HG03521 (cell line): ENCODE results near the gene LDB1.

Experiments
- ATAC-seq: cut with Tn5 transposase; IDR thresholded peaks from one replicate; pipeline ENCODE4 v1.9.1; 2021; ENCODE audit warnings: mild to moderate bottlenecking, moderate library complexity; ENCODE audit not compliant: unreplicated experiment

Gene LDB1

GRCh38 chr10:102139281-102140110 lies 19.3 kb upstream of the LDB1 start:
- no peak for ATAC-seq

GRCh38 chr10:102135956-102136526 lies 15.9 kb upstream of the LDB1 start:
- ATAC-seq, result no peak

GRCh38 chr10:102134416-102134815 lies 14.2 kb upstream of the LDB1 start:
- ATAC-seq, result no peak

DNA sequence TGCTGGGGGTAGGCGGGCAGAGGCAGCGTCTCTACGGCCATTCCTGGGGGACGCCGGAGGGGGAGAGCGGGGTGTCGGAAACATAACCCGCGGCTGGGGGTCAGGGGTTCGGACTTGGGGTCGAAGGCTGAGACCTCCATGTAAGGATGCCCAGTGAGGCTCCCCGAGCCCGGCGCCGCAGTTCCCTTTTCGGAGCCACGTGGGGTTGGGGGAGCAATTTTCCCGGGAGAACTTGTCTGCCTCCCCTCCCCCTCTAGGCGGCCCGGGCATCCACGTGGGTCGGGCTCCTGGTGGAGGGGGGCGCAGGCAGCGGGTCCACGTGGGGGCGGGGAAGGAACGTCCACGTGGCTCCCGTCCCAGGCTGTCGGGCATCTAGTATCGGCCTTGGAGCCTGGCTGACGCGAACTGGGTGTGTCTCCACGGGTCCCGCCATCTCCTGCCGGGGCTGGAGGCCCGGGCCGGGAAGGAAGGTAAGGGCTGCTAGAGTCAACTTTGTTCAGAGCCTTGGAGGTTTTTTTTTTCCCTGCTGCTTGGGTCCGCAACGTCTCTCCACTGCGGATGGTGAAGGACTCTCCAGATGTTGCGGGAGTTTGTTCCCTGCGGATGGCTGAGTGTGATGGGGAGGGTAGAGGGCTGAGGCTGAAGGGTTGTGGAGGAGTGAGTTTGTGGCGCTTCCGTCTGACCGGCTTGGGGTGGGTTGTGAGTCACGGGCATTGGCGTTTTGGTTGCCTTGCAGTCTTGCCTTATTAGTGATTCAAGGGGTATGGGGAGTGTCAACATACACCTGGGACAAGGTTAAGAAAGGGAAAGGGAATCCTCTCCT lies 13.4 kb upstream of the LDB1 start:
- ATAC-seq, result no peak

DNA sequence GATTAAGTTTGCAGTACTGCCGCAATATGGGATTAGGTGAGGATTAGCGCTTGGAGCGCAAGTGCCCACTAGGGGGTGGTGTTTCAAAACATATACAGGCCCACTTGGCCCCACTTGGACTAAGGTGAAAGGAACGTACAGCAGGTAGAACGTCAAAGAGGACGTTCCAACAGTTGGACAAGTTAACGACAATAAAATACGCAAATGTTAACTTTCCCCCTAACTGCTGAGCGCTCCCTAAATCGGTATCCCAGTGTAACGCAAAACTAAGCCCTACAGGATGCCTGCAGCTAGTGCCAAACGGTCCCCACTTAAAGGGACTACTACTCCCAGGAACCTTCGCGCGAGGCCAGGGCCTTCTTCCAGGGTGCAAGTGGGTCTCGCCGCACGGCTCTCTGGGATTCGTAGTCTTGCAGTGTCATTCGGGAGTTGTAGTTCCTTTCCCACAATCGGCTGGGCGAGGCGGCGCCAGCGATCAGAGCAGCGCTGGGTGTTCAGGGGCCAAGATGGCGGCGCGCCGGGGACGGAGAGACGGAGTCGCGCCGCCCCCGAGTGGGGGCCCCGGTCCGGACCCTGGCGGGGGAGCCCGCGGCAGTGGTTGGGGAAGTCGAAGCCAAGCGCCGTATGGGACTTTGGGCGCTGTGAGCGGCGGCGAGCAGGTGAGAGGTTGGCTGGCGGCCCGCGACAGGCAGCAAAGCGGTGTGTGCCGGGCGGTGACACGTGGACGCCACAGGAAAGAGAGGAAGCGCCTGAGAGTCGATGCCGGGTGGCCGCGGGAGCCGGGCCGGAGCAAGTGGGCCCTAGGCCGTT lies 12.6 kb upstream of the LDB1 start, which contains the start of gene PPRC1:
Gene PPRC1, plus strand, starts transcription at position 478 of the 810 bp plus-strand sequence. Its CDS starts 29 bp downstream, at position 507.
- peak; percentile 85 for ATAC-seq

GRCh38 chr10:102132193-102132562 lies 12.0 kb upstream of the LDB1 start:
- ATAC-seq, result no peak

- ATAC-seq, result no peak
Observed at GRCh38 chr10:102131286-102132170, 11.4 kb upstream of the LDB1 start.

GRCh38 chr10:102123223-102123622 lies 3.1 kb upstream of the LDB1 start:
- no peak for ATAC-seq

GRCh38 chr10:102122450-102122849 lies 2.3 kb upstream of the LDB1 start:
- ATAC-seq, result no peak

- ATAC-seq, result no peak
Observed at GRCh38 chr10:102121739-102122372, 1.7 kb upstream of the LDB1 start.

- ATAC-seq, result no peak
Observed at GRCh38 chr10:102120991-102121738, 997 bp upstream of the LDB1 start.

- ATAC-seq, result no peak
Observed at GRCh38 chr10:102119417-102120141, 589 bp downstream of the LDB1 start.

DNA sequence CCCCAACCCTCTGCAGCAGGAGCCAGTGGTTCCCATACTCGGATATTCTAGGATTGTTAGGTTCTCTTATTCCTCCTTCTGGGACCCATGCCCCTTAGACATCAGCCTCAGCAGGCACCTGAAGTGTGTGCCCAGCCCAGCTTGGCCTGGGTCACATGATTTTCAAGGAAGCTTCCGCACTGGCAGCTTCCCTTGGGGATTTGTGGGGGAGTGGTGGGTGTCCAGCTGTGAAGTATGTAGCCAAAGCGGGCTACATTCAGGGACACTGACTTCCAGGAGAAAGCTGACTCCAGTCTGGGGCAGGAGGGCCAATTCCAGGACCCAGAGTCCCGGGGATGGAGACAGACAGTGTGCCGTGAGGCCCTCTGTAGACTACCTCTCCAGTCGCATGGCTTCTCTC lies 1.3 kb downstream of the LDB1 start:
- ATAC-seq, result no peak

DNA sequence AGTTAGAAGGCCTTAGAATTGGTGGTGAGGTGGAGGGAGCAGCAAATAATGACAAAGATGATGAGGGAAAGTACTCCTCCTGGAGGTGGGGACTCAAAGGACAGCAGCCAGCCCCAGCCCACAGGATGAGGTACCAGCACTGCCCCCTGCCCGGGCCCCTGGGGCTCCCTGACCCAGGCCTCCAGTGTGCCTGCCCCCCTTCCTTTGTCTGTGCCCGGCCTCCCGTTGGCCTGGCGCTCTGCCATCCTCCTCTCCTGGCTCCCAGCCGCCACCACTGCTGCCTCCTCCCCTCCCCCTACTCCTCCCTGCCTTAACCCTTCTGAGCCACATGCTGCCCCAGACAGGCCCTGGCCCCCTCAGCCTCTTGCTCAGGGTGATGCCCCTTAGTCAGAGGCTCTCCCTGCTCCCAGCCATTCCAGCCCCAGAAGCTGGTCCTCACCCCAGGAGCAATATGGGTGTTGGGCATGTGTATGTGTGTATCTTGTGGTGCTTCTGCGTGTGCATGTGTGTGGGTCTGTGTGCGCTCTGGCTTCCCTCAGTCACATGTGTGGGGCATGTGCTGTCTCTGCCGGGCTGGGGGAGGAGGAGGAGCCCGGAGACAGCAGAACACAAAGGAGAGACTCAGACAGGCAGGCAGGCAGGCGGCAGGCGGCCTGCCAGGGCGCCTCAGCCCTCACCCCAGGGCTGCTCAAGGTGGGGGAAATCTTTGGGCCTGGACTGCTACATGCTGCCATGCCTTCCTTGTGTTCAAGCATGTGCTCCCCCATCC lies 2.6 kb downstream of the LDB1 start:
- no peak for ATAC-seq

DNA sequence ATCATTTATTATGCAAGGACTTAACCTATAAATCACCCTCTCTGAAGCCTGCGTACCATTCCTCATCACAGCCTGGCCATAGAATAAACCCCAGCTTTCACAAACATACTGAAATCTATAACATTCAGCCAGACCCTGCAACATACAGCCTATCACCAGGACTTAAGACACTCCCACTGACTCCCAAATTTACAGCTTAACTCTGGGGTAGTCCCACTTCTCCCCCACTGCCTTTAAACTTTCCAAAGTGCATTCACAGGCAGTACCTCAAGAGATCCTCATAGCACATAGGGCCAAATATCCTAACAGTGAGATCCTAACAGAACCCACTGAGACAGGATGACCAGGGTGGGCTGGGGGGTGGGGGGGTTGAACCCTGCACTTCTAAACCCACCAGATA lies 3.5 kb downstream of the LDB1 start:
- no peak for ATAC-seq

DNA sequence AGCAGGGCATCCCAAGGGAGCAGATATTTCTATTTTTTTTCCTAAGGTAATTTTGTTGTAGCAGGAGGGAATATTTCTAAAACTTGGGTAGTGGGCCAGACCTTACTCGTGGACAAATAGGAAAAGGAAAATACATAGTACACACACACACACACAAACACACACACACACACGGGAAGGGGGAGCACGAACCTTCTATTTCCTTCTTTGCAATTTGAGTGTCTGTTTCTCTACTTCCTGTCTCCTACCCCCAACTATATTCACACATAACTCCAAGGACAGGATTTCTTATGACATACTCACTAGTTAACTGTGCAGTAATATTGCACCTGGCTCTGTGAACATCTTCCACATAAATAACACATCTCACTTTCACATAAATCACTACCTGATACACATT lies 4.4 kb downstream of the LDB1 start:
- ATAC-seq, result no peak
